Subcutaneous adipose tissue (tissue), 4 donors: Measurements from ENCODE around the gene SPI1. TPM values are rescaled to one million over a fixed set of nuclear protein-coding genes. Genes with fewer than 3 reads are reported as not detected.

Experiments used
- CTCF ChIP-seq: fragments of 450-650 bp; IDR thresholded peaks from one replicate; pipeline ENCODE4 v1.5.1; 2016; ENCODE audit warnings: low read depth, mild to moderate bottlenecking, control low read depth, antibody characterized with exemption, moderate library complexity
- total RNA-seq, 4 donors: library from RNA; depleted of rRNA; stranded (reverse); fragments of >200 nt; gene quantifications; one replicate each; pipeline ENCODE4 v1.1.0, GENCODE V29; 2016

The SPI1 gene
- total RNA-seq, 4 donors from 2014 or later, result 20.3 to 92.3 (median 32.6) TPM

GRCh38 chr11:47379317-47379716 is 970 bp upstream of the SPI1 start:
- no peak for TF ChIP-seq CTCF

GRCh38 chr11:47378836-47379170 is 456 bp upstream of the SPI1 start:
- TF ChIP-seq CTCF, result no peak

- no peak for TF ChIP-seq CTCF
Observed at GRCh38 chr11:47377571-47378009, 757 bp downstream of the SPI1 start.

- no peak for TF ChIP-seq CTCF
Observed at GRCh38 chr11:47376525-47377371, 1.6 kb downstream of the SPI1 start.

DNA sequence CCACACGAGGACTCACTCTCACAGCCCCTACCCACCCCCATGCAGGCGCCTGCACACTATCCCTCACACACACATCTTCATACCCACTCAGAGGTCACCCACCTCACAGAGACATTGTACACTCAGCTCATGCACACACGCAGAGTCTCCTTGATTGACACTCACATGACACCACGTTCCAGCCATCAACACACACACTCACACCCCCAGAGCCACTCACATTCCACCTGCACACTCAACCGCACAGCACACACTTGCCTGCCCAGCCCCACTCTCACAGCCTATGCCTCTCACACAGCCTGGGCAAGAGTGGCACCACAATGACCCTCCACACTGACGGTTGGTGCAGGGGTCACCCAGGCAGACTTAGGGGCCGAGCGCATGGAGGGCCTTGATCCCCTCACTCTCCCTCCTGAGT is 2.2 kb downstream of the SPI1 start:
- TF ChIP-seq CTCF, result no peak

DNA sequence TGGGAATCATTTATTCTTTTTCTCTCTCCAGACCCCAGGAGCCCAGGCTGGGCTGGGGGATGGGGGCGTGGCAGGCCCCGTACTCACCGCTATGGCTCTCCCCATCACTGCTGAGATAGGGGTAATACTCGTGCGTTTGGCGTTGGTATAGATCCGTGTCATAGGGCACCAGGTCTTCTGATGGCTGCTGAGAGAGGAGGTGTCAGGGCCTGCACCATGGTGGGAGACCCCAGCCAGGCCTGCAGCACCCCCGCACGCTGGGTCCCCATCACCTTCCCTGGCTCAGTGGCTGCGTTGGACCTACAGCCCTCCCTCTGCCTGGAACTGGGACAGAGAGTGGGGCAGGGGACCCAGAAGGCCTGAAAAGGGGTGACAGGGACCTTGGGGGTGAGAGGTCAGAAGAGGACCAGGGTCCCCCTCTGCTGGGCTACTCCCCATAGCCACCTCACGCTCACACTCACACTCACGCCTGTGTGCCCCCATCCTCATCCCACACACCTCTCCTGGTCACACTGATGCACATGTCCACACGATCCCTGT is 2.7 kb downstream of the SPI1 start:
- TF ChIP-seq CTCF, result no peak

DNA sequence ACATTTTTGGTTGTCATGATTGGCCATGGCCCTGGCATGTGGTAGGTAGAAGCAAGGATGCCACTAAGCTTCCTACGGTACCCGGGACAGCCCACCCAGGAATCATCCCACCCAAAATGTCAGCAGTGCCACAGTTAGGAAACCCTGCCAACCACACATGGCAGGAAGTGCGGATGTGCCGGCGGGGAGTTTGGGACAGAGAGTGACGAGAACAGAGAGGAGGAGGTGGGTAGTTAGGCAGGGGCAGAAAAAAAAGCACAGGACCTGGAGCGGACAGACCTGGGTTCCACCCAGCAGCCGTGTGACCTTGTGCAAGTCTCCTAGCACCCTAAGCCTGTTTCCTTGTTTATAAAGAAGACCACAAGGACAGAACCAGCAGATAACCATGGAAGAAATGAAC is 3.3 kb downstream of the SPI1 start:
- TF ChIP-seq CTCF, result no peak
